Esophagus squamous epithelium (tissue), 4 donors: Measurements from ENCODE around the gene SUPT20HL2.
"Not testable (repeated sequence)": the region's sequence is repeated elsewhere in the genome, so short reads cannot be mapped to it uniquely, and the experiment has no call there.

Source experiments
- POLR2A ChIP-seq, 4 donors: fragments of 450-650 bp; IDR thresholded peaks; one replicate each; pipeline ENCODE4 v1.6.1; 2017; ENCODE audit warnings: antibody characterized with exemption in 4 of 4, mild to moderate bottlenecking in 4 of 4, moderate library complexity in 3 of 4
- TF ChIP-seq, protein P1 (sequence below), 6 experiments: fragments of 450-650 bp in 4 of 6; fragments of 200-600 bp in 2 of 6; sonication (generic) in 2 of 6; IDR thresholded peaks; one replicate each; pipeline ENCODE4 v1.5.1; 2016 to 2019; ENCODE audit warnings: antibody characterized with exemption in 6 of 6, mild to moderate bottlenecking in 4 of 6, moderate library complexity in 4 of 6

GRCh38 chrX:24362089-24362745, 48.3 kb upstream of the SUPT20HL2 start:
- TF ChIP-seq, protein P1, sequence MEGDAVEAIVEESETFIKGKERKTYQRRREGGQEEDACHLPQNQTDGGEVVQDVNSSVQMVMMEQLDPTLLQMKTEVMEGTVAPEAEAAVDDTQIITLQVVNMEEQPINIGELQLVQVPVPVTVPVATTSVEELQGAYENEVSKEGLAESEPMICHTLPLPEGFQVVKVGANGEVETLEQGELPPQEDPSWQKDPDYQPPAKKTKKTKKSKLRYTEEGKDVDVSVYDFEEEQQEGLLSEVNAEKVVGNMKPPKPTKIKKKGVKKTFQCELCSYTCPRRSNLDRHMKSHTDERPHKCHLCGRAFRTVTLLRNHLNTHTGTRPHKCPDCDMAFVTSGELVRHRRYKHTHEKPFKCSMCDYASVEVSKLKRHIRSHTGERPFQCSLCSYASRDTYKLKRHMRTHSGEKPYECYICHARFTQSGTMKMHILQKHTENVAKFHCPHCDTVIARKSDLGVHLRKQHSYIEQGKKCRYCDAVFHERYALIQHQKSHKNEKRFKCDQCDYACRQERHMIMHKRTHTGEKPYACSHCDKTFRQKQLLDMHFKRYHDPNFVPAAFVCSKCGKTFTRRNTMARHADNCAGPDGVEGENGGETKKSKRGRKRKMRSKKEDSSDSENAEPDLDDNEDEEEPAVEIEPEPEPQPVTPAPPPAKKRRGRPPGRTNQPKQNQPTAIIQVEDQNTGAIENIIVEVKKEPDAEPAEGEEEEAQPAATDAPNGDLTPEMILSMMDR (IDR thresholded peaks at IDR 0.05), result not testable (repeated sequence)
- TF ChIP-seq POLR2A (IDR thresholded peaks at IDR 0.05), result not testable (repeated sequence)
